Liver (tissue), 9 donors: ENCODE measurements around the gene RELN. TPM values are rescaled to one million over a fixed set of nuclear protein-coding genes. Genes with fewer than 3 reads are reported as not detected.

Source experiments
- DNase-seq: peaks from one replicate; pipeline ENCODE4 v3.0.0-alpha.2; 2017; ENCODE audit warnings: low spot score
- H3K27ac ChIP-seq, 2 donors: one replicate each; pipeline ENCODE4 v1.7.0; 2013; ENCODE audit warnings: inconsistent platforms in 2 of 2, low read length in 2 of 2, control low read depth in 1 of 2, low read depth in 1 of 2, mild to moderate bottlenecking in 1 of 2
- H3K27me3 ChIP-seq, 4 donors: one replicate each; pipeline versions ENCODE4 v1.6.1 to v1.7.0; 2013; ENCODE audit warnings: low read length in 3 of 4, inconsistent platforms in 1 of 4, mild to moderate bottlenecking in 1 of 4, moderate library complexity in 1 of 4; ENCODE audit not compliant: control insufficient read depth in 4 of 4, insufficient read depth in 4 of 4
- H3K36me3 ChIP-seq, 4 donors: one replicate each; pipeline versions ENCODE4 v1.6.1 to v1.7.0; 2013; ENCODE audit warnings: low read length in 3 of 4, mild to moderate bottlenecking in 3 of 4, low read depth in 1 of 4, moderate library complexity in 1 of 4; ENCODE audit not compliant: control insufficient read depth in 4 of 4, insufficient read depth in 3 of 4
- H3K4me1 ChIP-seq, 4 donors: one replicate each; pipeline versions ENCODE4 v1.6.1 to v1.7.0; 2013; ENCODE audit warnings: low read length in 3 of 4, mild to moderate bottlenecking in 3 of 4, moderate library complexity in 1 of 4; ENCODE audit not compliant: control insufficient read depth in 4 of 4, insufficient read depth in 4 of 4
- H3K4me3 ChIP-seq, 3 donors: one replicate each; pipeline versions ENCODE4 v1.6.1 to v1.7.0; 2013; ENCODE audit warnings: low read length in 3 of 3, control low read depth in 1 of 3, low read depth in 1 of 3, mild to moderate bottlenecking in 1 of 3
- H3K9ac ChIP-seq, 2 donors: one replicate each; pipeline ENCODE4 v1.7.0; 2013; ENCODE audit warnings: low read length in 2 of 2, mild to moderate bottlenecking in 2 of 2, moderate library complexity in 2 of 2, control low read depth in 1 of 2, low read depth in 1 of 2
- H3K9me3 ChIP-seq, 4 donors: one replicate each; pipeline versions ENCODE4 v1.6.1 to v1.7.0; 2013; ENCODE audit warnings: low read length in 3 of 4; ENCODE audit not compliant: control insufficient read depth in 4 of 4
- ATF3 ChIP-seq: IDR thresholded peaks from 2 replicates; pipeline ENCODE4 v1.6.1; 2016; ENCODE audit warnings: antibody characterized with exemption
- CTCF ChIP-seq: fragments of 150-350 bp; IDR thresholded peaks from 2 replicates; pipeline ENCODE4 v1.5.1; 2017; ENCODE audit warnings: improper control_type of control experiment, low read depth, low read length; ENCODE audit not compliant: missing input control
- EGR1 ChIP-seq, 2 donors: IDR thresholded peaks; 2 replicates each; pipeline ENCODE4 v1.6.1; 2016 to 2018; ENCODE audit warnings: antibody characterized with exemption in 2 of 2, low read depth in 2 of 2
- FOXA1 ChIP-seq: IDR thresholded peaks from 2 replicates; pipeline ENCODE4 v1.6.1; 2016; ENCODE audit warnings: antibody characterized with exemption
- FOXA2 ChIP-seq: IDR thresholded peaks from 2 replicates; pipeline ENCODE4 v1.6.1; 2016; ENCODE audit warnings: antibody characterized with exemption
- HNF4G ChIP-seq: IDR thresholded peaks from 2 replicates; pipeline ENCODE4 v1.6.1; 2016; ENCODE audit warnings: antibody characterized with exemption
- JUND ChIP-seq, 2 donors: IDR thresholded peaks; 2 replicates each; pipeline ENCODE4 v1.6.1; 2016; ENCODE audit warnings: antibody characterized with exemption in 2 of 2
- MAX ChIP-seq: IDR thresholded peaks from 2 replicates; pipeline ENCODE4 v1.6.1; 2016; ENCODE audit warnings: antibody characterized with exemption
- NR2F2 ChIP-seq: IDR thresholded peaks from 2 replicates; pipeline ENCODE4 v1.6.1; 2016; ENCODE audit warnings: antibody characterized with exemption
- RAD21 ChIP-seq, 2 donors: IDR thresholded peaks; 2 replicates each; pipeline ENCODE4 v1.6.1; 2016; ENCODE audit warnings: antibody characterized with exemption in 2 of 2, mild to moderate bottlenecking in 2 of 2
- REST ChIP-seq: IDR thresholded peaks from 2 replicates; pipeline ENCODE4 v1.6.1; 2016; ENCODE audit warnings: antibody characterized with exemption, mild to moderate bottlenecking
- RXRA ChIP-seq, 2 donors: IDR thresholded peaks; 2 replicates each; pipeline ENCODE4 v1.6.1; 2017 to 2018; ENCODE audit warnings: antibody characterized with exemption in 2 of 2, mild to moderate bottlenecking in 1 of 2
- SP1 ChIP-seq: IDR thresholded peaks from 2 replicates; pipeline ENCODE4 v1.6.1; 2018; ENCODE audit warnings: antibody characterized with exemption, mild to moderate bottlenecking
- TAF1 ChIP-seq: conservative IDR thresholded peaks from 2 replicates; pipeline ENCODE4 v1.6.1; 2016; ENCODE audit warnings: antibody characterized with exemption, mild to moderate bottlenecking
- YY1 ChIP-seq: IDR thresholded peaks from 2 replicates; pipeline ENCODE4 v1.6.1; 2016; ENCODE audit warnings: antibody characterized with exemption, mild to moderate bottlenecking
- ZBTB33 ChIP-seq: IDR thresholded peaks from 2 replicates; pipeline ENCODE4 v1.6.1; 2016; ENCODE audit warnings: antibody characterized with exemption
- WGBS: extraction: QIAGEN DNeasy Blood & Tissue Kit; methylation state at CpG from one replicate; pipeline ENCODE4 v1.1.7; 2013; 5-methylcytosine and 5-hydroxymethylcytosine counted together
- polyA plus RNA-seq, 2 donors: library from polyadenylated mRNA; stranded (reverse) in 1 of 2; unstranded in 1 of 2; fragments of 200-250 nt in 1 of 2; fragments of >200 nt in 1 of 2; fragmentation: Nextera tagmentation in 1 of 2; extraction: Ambion mirVana in 1 of 2; gene quantifications; one replicate each; pipeline versions ENCODE4 v1.2.1 to v1.2.3, GENCODE V29; 2013 to 2015
- total RNA-seq, 2 donors: library from RNA; depleted of rRNA; stranded (reverse); fragments of >200 nt; gene quantifications; one replicate each; pipeline ENCODE4 v1.2.3, GENCODE V29; 2014
- donor health status: healthy.
- donor health status: healthy.
- donor health status: healthy.
- donor health status: healthy.
- donor health status: healthy.

The RELN gene
- total and polyA plus RNA-seq, 4 donors = 10.0 to 69.8 (median 28.4) TPM

GRCh38 chr7:103851357-103851756, 138.1 kb downstream of the RELN start:
- Histone ChIP-seq H3K36me3 (no peaks in the 10 kb centered on the region), H3K4me1 (no peaks in the 10 kb centered on the region), H3K9me3 (peaks cover 0 to 2% (median 0%) of the 10 kb centered on the region in 4 donors), H3K4me3 (no peak overlapping the region), H3K27ac (no peak overlapping the region), H3K9ac (no peak overlapping the region), H3K27me3 (no peaks in the 10 kb centered on the region)
- WGBS = 66% methylated on average over 4 of the region's 4 CpGs
- TF ChIP-seq RAD21 (IDR thresholded peaks at IDR 0.05) (no peak), REST (peak; percentile 97)
- DNase-seq = no peak

- TF ChIP-seq ZBTB33 (no peak), SP1 (no peak), RXRA (IDR thresholded peaks at IDR 0.05) (no peak), TAF1 (no peak), RAD21 (IDR thresholded peaks at IDR 0.05) (no peak), JUND (IDR thresholded peaks at IDR 0.05) (no peak), MAX (no peak), EGR1 (IDR thresholded peaks at IDR 0.05; ENCODE audit: low read depth in 2 of 2) (no peak), YY1 (no peak), REST (no peak), NR2F2 (no peak), CTCF (no peak), FOXA2 (no peak), ATF3 (no peak), HNF4G (no peak), FOXA1 (no peak)
- WGBS = 53% methylated on average over 2 of the region's 2 CpGs
- H3K9me3 ChIP-seq = no peaks in the 10 kb centered on the region
- H3K27ac ChIP-seq = no peak overlapping the region
- peak; percentile 72 for DNase-seq
- no peak overlapping the region for H3K9ac ChIP-seq
- no peaks in the 10 kb centered on the region for H3K36me3 ChIP-seq
- H3K4me3 ChIP-seq = no peak overlapping the region
- no peaks in the 10 kb centered on the region for H3K27me3 ChIP-seq
- H3K4me1 ChIP-seq = no peaks in the 10 kb centered on the region
Measured at GRCh38 chr7:103843689-103844480, 145.6 kb downstream of the RELN start.
